Measurements from ENCODE around the gene MDP1. TPM values are rescaled to one million over a fixed set of nuclear protein-coding genes. Genes with fewer than 3 reads are reported as not detected.

MDP1 gene
- total RNA-seq, 1 experiment from 2014 or later = 12.6 TPM

- CTCF ChIA-PET = no interaction called here
Measured at GRCh38 chr14:24258548-24259265, 42.8 kb upstream of the MDP1 start.

More at GRCh38 chr14:24258548-24259265, 42.8 kb upstream of the MDP1 start:
- POLR2A ChIA-PET = no interaction called here
- Mint-ChIP-seq H3K9me3 (no peaks in the 10 kb centered on the region), H3K27me3 (ENCODE audit: low read depth) (no peaks in the 10 kb centered on the region; the same call in 1 of the 2 replicates), H3K4me1 (no peaks in the 10 kb centered on the region), H3K27ac (no peak overlapping the region), H3K4me3 (no peak overlapping the region), H3K36me3 (no peaks in the 10 kb centered on the region)
- no peak for TF ChIP-seq HMGA2 (CRISPR knock-in tag; IDR thresholded peaks at IDR 0.05)
- no peak for TF ChIP-seq CREM (CRISPR knock-in tag; IDR thresholded peaks at IDR 0.05)
- no peak for TF ChIP-seq ESRRA (CRISPR knock-in tag; IDR thresholded peaks at IDR 0.05; ENCODE audit: borderline replicate concordance)
- TF ChIP-seq FOXK1 (CRISPR knock-in tag; IDR thresholded peaks at IDR 0.05) = no peak
- no peak for TF ChIP-seq TP53 (CRISPR knock-in tag; IDR thresholded peaks at IDR 0.05)
- no peak for TF ChIP-seq IRF1 (CRISPR knock-in tag; IDR thresholded peaks at IDR 0.05)
- TF ChIP-seq SMAD4 (CRISPR knock-in tag; IDR thresholded peaks at IDR 0.05) = no peak
- TF ChIP-seq CTCF (IDR thresholded peaks at IDR 0.05) = no peak
- no peak for TF ChIP-seq ZNF532 (CRISPR knock-in tag; IDR thresholded peaks at IDR 0.05; ENCODE audit: borderline replicate concordance)
- TF ChIP-seq PRRX2 (CRISPR knock-in tag; IDR thresholded peaks at IDR 0.05) = no peak
- no peak for TF ChIP-seq AR (CRISPR knock-in tag; IDR thresholded peaks at IDR 0.05)
- no peak for TF ChIP-seq ETV6 (CRISPR knock-in tag; IDR thresholded peaks at IDR 0.05)
- TF ChIP-seq MAX (CRISPR knock-in tag; IDR thresholded peaks at IDR 0.05) = no peak
- ATAC-seq (no peak), DNase-seq (ENCODE audit: low spot score) (no peak)

All from WTC11 (cell line).